ENCODE data around the gene DOCK3.

GRCh38 chr3:50983887-50984286 lies 309.2 kb downstream of the DOCK3 start:
- TF ChIP-seq CTCF (IDR thresholded peaks at IDR 0.05; ENCODE audit: low read depth, low read length) (no peak), EZH2phosphoT487 (IDR thresholded peaks at IDR 0.05; ENCODE audit: low read depth) (no peak)
